B cell (primary cell): ENCODE data around the gene SYNPO. TPM values are rescaled to one million over a fixed set of nuclear protein-coding genes. Genes with fewer than 3 reads are reported as not detected.

Experiments used
- ATAC-seq: fragments of 200-7000 bp; cut with Tn5 transposase; one replicate; pipeline ENCODE4 v1.10.0; 2021; ENCODE audit warnings: low read depth, mild to moderate bottlenecking, moderate number of reproducible peaks, moderate library complexity
- CTCF ChIA-PET: fragments of 350-600 bp; sonication (Branson Sonifier 250); formaldehyde crosslinking; loops from one replicate; lab custom pipeline; 2021; ENCODE audit warnings: antibody characterized with exemption, inconsistent platforms; lab: Charles Lee
- POLR2A ChIA-PET: fragments of 350-600 bp; sonication (Branson Sonifier 250); formaldehyde crosslinking; loops from one replicate; lab custom pipeline; 2021; ENCODE audit warnings: antibody characterized with exemption; lab: Charles Lee
- DNase-seq: peaks from one replicate; pipeline ENCODE4 v3.0.0; 2013
- H2AFZ ChIP-seq: 2 replicates; pipeline ENCODE4 v1.6.1; 2012; ENCODE audit warnings: mild to moderate bottlenecking, low read depth, low read length; ENCODE audit not compliant: insufficient read depth, poor library complexity, severe bottlenecking
- H3K27ac ChIP-seq, 2 donors: 1 replicate in 1 of 2; 2 replicates in 1 of 2; pipeline ENCODE4 v1.5.1; 2012 to 2013; ENCODE audit warnings: low read length in 2 of 2, mild to moderate bottlenecking in 2 of 2, moderate library complexity in 1 of 2
- H3K27me3 ChIP-seq, 4 experiments: fragments of 200-600 bp in 1 of 4; sonication (generic) in 1 of 4; replicated peaks in 1 of 4; 1 replicate in 2 of 4; 2 replicates in 2 of 4; pipeline versions ENCODE4 v1.6.1 to v1.7.0; 2013 to 2016; ENCODE audit warnings: low read length in 3 of 4, mild to moderate bottlenecking in 2 of 4, mixed read lengths in 1 of 4, moderate library complexity in 1 of 4; ENCODE audit not compliant: insufficient read depth in 4 of 4, control insufficient read depth in 3 of 4; ENCODE audit errors: control extremely low read depth in 1 of 4
- H3K36me3 ChIP-seq, 2 experiments: replicated peaks in 1 of 2; 1 replicate in 1 of 2; 2 replicates in 1 of 2; pipeline versions ENCODE4 v1.6.1 to v1.7.1; 2013; ENCODE audit warnings: low read length in 1 of 2; ENCODE audit not compliant: insufficient read depth in 2 of 2, control insufficient read depth in 1 of 2; ENCODE audit errors: control extremely low read depth in 1 of 2, extremely low read depth in 1 of 2
- H3K4me1 ChIP-seq, 2 donors: fragments of 200-600 bp in 1 of 2; sonication (generic) in 1 of 2; 1 replicate in 1 of 2; 2 replicates in 1 of 2; pipeline versions ENCODE4 v1.5.1 to v1.6.1; 2013 to 2017; ENCODE audit warnings: low read length in 2 of 2; ENCODE audit not compliant: control insufficient read depth in 2 of 2, insufficient read depth in 2 of 2
- H3K4me2 ChIP-seq: replicated peaks from 2 replicates; pipeline ENCODE3; 2012; ENCODE audit warnings: mild to moderate bottlenecking, low read depth, low read length; ENCODE audit not compliant: poor library complexity, severe bottlenecking
- H3K4me3 ChIP-seq, 5 experiments: fragments of 200-600 bp in 1 of 5; sonication (generic) in 1 of 5; 1 replicate in 3 of 5; 2 replicates in 2 of 5; pipeline versions ENCODE4 v1.5.1 to v1.7.0; 2011 to 2016; ENCODE audit warnings: low read length in 4 of 5, mild to moderate bottlenecking in 4 of 5, low read depth in 2 of 5, control low read depth in 1 of 5, moderate library complexity in 1 of 5; ENCODE audit not compliant: insufficient read depth in 1 of 5; ENCODE audit errors: control extremely low read depth in 1 of 5, extremely low read depth in 1 of 5
- H3K79me2 ChIP-seq: fragments of 200-600 bp; sonication (generic); one replicate; pipeline ENCODE4 v1.6.0; 2016; ENCODE audit warnings: low read length; ENCODE audit not compliant: control insufficient read depth, insufficient read depth
- H3K9ac ChIP-seq: fragments of 200-600 bp; sonication (generic); 2 replicates; pipeline ENCODE4 v1.6.1; 2017; ENCODE audit warnings: mild to moderate bottlenecking, low read length, moderate library complexity
- H3K9me3 ChIP-seq, 3 donors: one replicate each; pipeline versions ENCODE4 v1.6.1 to v1.7.1; 2013; ENCODE audit warnings: low read length in 2 of 3; ENCODE audit not compliant: control insufficient read depth in 2 of 3, insufficient read depth in 1 of 3; ENCODE audit errors: control extremely low read depth in 1 of 3
- H4K20me1 ChIP-seq: 2 replicates; pipeline ENCODE4 v1.6.0; 2012; ENCODE audit warnings: mild to moderate bottlenecking, low read length; ENCODE audit not compliant: insufficient read depth, control insufficient read depth, poor library complexity, severe bottlenecking
- H3K27ac Mint-ChIP-seq: one replicate; pipeline ENCODE4 v1.8.0; 2021; ENCODE audit warnings: mixed read lengths
- H3K27me3 Mint-ChIP-seq: one replicate; pipeline ENCODE4 v1.8.0; 2021; ENCODE audit warnings: mixed read lengths
- H3K4me1 Mint-ChIP-seq: one replicate; pipeline ENCODE4 v1.8.0; 2021; ENCODE audit warnings: mixed read lengths
- H3K4me3 Mint-ChIP-seq: one replicate; pipeline ENCODE4 v1.8.0; 2021; ENCODE audit warnings: mixed read lengths
- H3K9me3 Mint-ChIP-seq: one replicate; pipeline ENCODE4 v1.8.0; 2022; ENCODE audit warnings: mixed read lengths; ENCODE audit not compliant: insufficient read depth
- EZH2 ChIP-seq: IDR thresholded peaks from 2 replicates; pipeline ENCODE4 v1.6.1; 2012; ENCODE audit warnings: borderline replicate concordance, low read depth, mild to moderate bottlenecking, moderate library complexity, low read length; ENCODE audit not compliant: insufficient read depth, poor library complexity, severe bottlenecking
- WGBS: methylation state at CpG from one replicate; pipeline ENCODE4 v1.1.5; 2013; ENCODE audit warnings: missing lambda C conversion rate; ENCODE audit not compliant: insufficient coverage; 5-methylcytosine and 5-hydroxymethylcytosine counted together
- intact Hi-C: fragments of 100-400 bp; cut with micrococcal nuclease; formaldehyde crosslinking; loops from one replicate; pipeline ENCODE4 v1.10.0; 2022
- polyA plus RNA-seq: library from polyadenylated mRNA; depleted of rRNA; stranded (reverse); fragments of >200 nt; gene quantifications from 2 replicates; pipeline ENCODE4 v1.2.3, GENCODE V29; 2012
- total RNA-seq, 2 donors: library from RNA; stranded (reverse); fragments of 120-200 nt in 1 of 2; gene quantifications; 1 replicate in 1 of 2; 2 replicates in 1 of 2; pipeline versions ENCODE4 v1.2.3 to v1.2.4, GENCODE V29; 2013 to 2022
- TF ChIP-seq, protein P1 (sequence below): fragments of 200-600 bp; IDR thresholded peaks from one replicate; pipeline ENCODE4 v1.8.0; 2022; ENCODE audit warnings: antibody characterized with exemption, mild to moderate bottlenecking

The SYNPO gene
- total and polyA plus RNA-seq, 2 donors (not counting 1 experiment from before 2014, with no cell fraction given) = 13.2 to 16.8 TPM

- CTCF ChIA-PET = interaction anchor here (0.6 kb wide), 1 partner anchor 1289 kb away, joined by 3 read pairs; no protein-coding TSS in a partner anchor
- no peak for ATAC-seq
- TF ChIP-seq, protein P1, sequence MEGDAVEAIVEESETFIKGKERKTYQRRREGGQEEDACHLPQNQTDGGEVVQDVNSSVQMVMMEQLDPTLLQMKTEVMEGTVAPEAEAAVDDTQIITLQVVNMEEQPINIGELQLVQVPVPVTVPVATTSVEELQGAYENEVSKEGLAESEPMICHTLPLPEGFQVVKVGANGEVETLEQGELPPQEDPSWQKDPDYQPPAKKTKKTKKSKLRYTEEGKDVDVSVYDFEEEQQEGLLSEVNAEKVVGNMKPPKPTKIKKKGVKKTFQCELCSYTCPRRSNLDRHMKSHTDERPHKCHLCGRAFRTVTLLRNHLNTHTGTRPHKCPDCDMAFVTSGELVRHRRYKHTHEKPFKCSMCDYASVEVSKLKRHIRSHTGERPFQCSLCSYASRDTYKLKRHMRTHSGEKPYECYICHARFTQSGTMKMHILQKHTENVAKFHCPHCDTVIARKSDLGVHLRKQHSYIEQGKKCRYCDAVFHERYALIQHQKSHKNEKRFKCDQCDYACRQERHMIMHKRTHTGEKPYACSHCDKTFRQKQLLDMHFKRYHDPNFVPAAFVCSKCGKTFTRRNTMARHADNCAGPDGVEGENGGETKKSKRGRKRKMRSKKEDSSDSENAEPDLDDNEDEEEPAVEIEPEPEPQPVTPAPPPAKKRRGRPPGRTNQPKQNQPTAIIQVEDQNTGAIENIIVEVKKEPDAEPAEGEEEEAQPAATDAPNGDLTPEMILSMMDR = no peak
- TF ChIP-seq EZH2 = no peak
Measured at GRCh38 chr5:150609843-150610584, 30.4 kb upstream of the SYNPO start.

DNA sequence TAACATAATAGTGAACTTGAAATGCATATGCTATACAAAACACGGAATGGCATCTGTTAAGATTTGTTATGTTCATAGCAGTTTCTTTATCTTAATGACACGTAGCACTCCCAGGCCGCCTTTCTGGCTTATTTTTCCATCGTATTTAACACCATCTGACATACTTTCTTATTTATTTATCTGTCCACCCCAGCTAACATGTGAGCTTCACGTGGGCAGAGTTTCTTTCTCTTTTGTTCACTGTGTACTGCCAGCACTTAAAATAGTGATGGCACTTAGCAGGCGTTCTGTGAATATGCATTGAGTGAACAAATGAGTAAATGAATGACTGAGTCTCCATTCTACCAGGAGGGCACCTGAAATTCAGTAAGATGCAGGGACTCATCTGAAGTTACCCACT lies 29.4 kb upstream of the SYNPO start:
- H3K4me1 Mint-ChIP-seq = no peaks in the 10 kb centered on the region
- intact Hi-C loops = no loop called here
- WGBS = 92% methylated on average over 4 of the region's 6 CpGs
- Histone ChIP-seq H3K79me2 (no peaks in the 10 kb centered on the region), H3K27me3 (no peaks in the 10 kb centered on the region), H3K9me3 (no peaks in the 10 kb centered on the region), H3K9ac (no peak overlapping the region), H3K4me3 (no peak overlapping the region), H3K4me2 (no peak overlapping the region), H3K4me1 (no peaks in the 10 kb centered on the region), H4K20me1 (no peaks in the 10 kb centered on the region), H3K27ac (no peak overlapping the region), H3K36me3 (no peaks in the 10 kb centered on the region), H2AFZ (no peak overlapping the region)
- ATAC-seq = no peak
- CTCF ChIA-PET = no interaction called here
- H3K27me3 Mint-ChIP-seq = peaks cover 1% of the 10 kb centered on the region
- DNase-seq = no peak
- no peak overlapping the region for H3K4me3 Mint-ChIP-seq
- POLR2A ChIA-PET = no interaction called here
- no peak overlapping the region for H3K27ac Mint-ChIP-seq
- TF ChIP-seq, protein P1 = no peak
- no peak for TF ChIP-seq EZH2
- no peaks in the 10 kb centered on the region for H3K9me3 Mint-ChIP-seq

More at GRCh38 chr5:150609843-150610584, 30.4 kb upstream of the SYNPO start:
- Histone ChIP-seq H3K4me2 (no peak overlapping the region), H3K79me2 (no peaks in the 10 kb centered on the region), H3K4me3 (no peak overlapping the region), H3K4me1 (no peaks in the 10 kb centered on the region), H3K36me3 (no peaks in the 10 kb centered on the region), H2AFZ (no peak overlapping the region), H3K27ac (no peak overlapping the region), H3K27me3 (no peaks in the 10 kb centered on the region), H3K9me3 (no peaks in the 10 kb centered on the region), H4K20me1 (no peaks in the 10 kb centered on the region), H3K9ac (no peak overlapping the region)
- Mint-ChIP-seq H3K4me1 (no peaks in the 10 kb centered on the region), H3K27me3 (no peaks in the 10 kb centered on the region), H3K4me3 (no peak overlapping the region), H3K27ac (no peak overlapping the region), H3K9me3 (no peaks in the 10 kb centered on the region)
- 85% methylated on average over 7 of the region's 7 CpGs for WGBS
- no peak for DNase-seq
- intact Hi-C loops = no loop called here
- POLR2A ChIA-PET = no interaction called here
